Lower leg skin (tissue), 3 donors: Measurements from ENCODE around the gene MUC6.

ENCODE experiments used
- POLR2A ChIP-seq, 2 donors: fragments of 450-650 bp; IDR thresholded peaks; one replicate each; pipeline ENCODE4 v1.6.1; 2016 to 2017; ENCODE audit warnings: antibody characterized with exemption in 2 of 2, mild to moderate bottlenecking in 1 of 2, moderate library complexity in 1 of 2
- TF ChIP-seq, protein P1 (sequence below), 3 donors: fragments of 450-650 bp; IDR thresholded peaks; one replicate each; pipeline ENCODE4 v1.5.1; 2016; ENCODE audit warnings: antibody characterized with exemption in 3 of 3, mild to moderate bottlenecking in 3 of 3, moderate library complexity in 2 of 3

DNA sequence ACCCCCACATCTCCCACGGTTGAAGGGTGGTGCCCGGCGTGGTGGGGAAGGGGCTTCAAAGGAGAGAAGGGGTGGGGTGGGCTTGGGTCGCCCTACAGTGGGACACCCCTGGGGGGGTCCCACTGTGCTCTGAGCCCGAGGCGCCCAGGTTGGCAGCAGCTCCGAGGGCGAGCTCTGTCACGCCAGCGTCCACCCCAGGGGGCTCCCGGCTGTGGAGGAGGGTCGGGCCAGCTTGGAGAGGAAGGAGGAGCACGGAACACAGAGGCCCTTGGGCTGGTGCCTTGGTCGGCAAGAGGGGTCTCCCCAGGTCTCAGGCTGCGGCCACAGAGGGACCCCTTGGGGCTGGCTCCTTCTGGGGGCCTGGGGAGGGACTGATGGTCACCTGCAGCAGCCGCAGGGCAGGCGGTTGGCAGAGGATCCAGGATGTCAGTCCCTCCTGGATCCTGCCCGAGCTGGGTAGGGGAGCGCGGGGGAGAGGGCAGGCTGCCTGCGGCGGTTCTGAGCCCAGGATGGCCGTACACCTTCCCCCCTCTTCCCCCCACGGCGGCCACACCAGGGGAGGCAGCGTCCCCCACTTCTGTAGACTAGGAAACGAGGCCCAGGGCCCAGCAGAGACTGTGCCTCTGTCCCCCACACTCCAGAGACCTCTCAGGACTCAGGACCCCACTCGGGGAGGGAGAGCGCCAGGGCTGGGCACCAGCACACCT is 788 bp downstream of the MUC6 start:
- TF ChIP-seq POLR2A (IDR thresholded peaks at IDR 0.05), result no peak
- TF ChIP-seq, protein P1, sequence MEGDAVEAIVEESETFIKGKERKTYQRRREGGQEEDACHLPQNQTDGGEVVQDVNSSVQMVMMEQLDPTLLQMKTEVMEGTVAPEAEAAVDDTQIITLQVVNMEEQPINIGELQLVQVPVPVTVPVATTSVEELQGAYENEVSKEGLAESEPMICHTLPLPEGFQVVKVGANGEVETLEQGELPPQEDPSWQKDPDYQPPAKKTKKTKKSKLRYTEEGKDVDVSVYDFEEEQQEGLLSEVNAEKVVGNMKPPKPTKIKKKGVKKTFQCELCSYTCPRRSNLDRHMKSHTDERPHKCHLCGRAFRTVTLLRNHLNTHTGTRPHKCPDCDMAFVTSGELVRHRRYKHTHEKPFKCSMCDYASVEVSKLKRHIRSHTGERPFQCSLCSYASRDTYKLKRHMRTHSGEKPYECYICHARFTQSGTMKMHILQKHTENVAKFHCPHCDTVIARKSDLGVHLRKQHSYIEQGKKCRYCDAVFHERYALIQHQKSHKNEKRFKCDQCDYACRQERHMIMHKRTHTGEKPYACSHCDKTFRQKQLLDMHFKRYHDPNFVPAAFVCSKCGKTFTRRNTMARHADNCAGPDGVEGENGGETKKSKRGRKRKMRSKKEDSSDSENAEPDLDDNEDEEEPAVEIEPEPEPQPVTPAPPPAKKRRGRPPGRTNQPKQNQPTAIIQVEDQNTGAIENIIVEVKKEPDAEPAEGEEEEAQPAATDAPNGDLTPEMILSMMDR (IDR thresholded peaks at IDR 0.05), result no peak
